Stimulated activated CD8-positive, alpha-beta memory T cell treated with anti-CD3 and anti-CD28 coated beads, Interleukin-7, amount 100 ng/mL, for 24 hours (primary cell): Measurements from ENCODE around the gene TMEM125.

Experiments
- DNase-seq: peaks from one replicate; pipeline ENCODE4 v3.0.0-alpha.2; 2020; ENCODE audit warnings: low read depth

Gene TMEM125

GRCh38 chr1:43269627-43270375, at the start of gene TMEM125:
TMEM125 (plus strand) TSS chr1:43269983; CDS start chr1:43272723, 2,740 bp downstream.
- no peak for DNase-seq

- DNase-seq, result no peak
Measured at GRCh38 chr1:43220905-43221778, 48.6 kb upstream of the TMEM125 start.

GRCh38 chr1:43221797-43222196, 48.0 kb upstream of the TMEM125 start:
- no peak for DNase-seq

- DNase-seq, result no peak
Measured at GRCh38 chr1:43222879-43223278, 46.9 kb upstream of the TMEM125 start.

- no peak for DNase-seq
Measured at GRCh38 chr1:43225168-43225567, 44.6 kb upstream of the TMEM125 start.

GRCh38 chr1:43227143-43227764, 42.5 kb upstream of the TMEM125 start:
- peak; percentile 80 for DNase-seq

GRCh38 chr1:43229826-43230780, 39.7 kb upstream of the TMEM125 start:
- no peak for DNase-seq

- DNase-seq, result no peak
Measured at GRCh38 chr1:43232074-43232473, 37.7 kb upstream of the TMEM125 start.

- no peak for DNase-seq
Measured at GRCh38 chr1:43232482-43232881, 37.3 kb upstream of the TMEM125 start.

GRCh38 chr1:43233631-43234030, 36.2 kb upstream of the TMEM125 start:
- DNase-seq, result no peak

GRCh38 chr1:43234267-43234666, 35.5 kb upstream of the TMEM125 start:
- DNase-seq, result no peak

GRCh38 chr1:43235040-43235439, 34.7 kb upstream of the TMEM125 start:
- no peak for DNase-seq

- no peak for DNase-seq
Measured at GRCh38 chr1:43235451-43236121, 34.2 kb upstream of the TMEM125 start.

GRCh38 chr1:43237121-43237520, 32.7 kb upstream of the TMEM125 start:
- DNase-seq, result no peak

GRCh38 chr1:43238085-43238484, 31.7 kb upstream of the TMEM125 start:
- DNase-seq, result no peak

GRCh38 chr1:43238991-43239469, 30.8 kb upstream of the TMEM125 start:
- no peak for DNase-seq

- no peak for DNase-seq
Measured at GRCh38 chr1:43239484-43239883, 30.3 kb upstream of the TMEM125 start.

- no peak for DNase-seq
Measured at GRCh38 chr1:43241413-43241836, 28.4 kb upstream of the TMEM125 start.

GRCh38 chr1:43243299-43243698, 26.5 kb upstream of the TMEM125 start:
- no peak for DNase-seq

- DNase-seq, result no peak
Measured at GRCh38 chr1:43246466-43247213, 23.1 kb upstream of the TMEM125 start.
